Body of pancreas (tissue), 4 donors: ENCODE results near the gene FYCO1.

Experiments
- POLR2A ChIP-seq, 3 donors: fragments of 450-650 bp; IDR thresholded peaks; one replicate each; pipeline ENCODE4 v1.6.1; 2016; ENCODE audit warnings: antibody characterized with exemption in 3 of 3, mild to moderate bottlenecking in 2 of 3
- TF ChIP-seq, protein P1 (sequence below), 7 experiments: fragments of 450-650 bp in 4 of 7; fragments of 200-600 bp in 3 of 7; sonication (generic) in 3 of 7; IDR thresholded peaks; one replicate each; pipeline ENCODE4 v1.5.1; 2016 to 2019; ENCODE audit warnings: antibody characterized with exemption in 7 of 7

- TF ChIP-seq, protein P1, sequence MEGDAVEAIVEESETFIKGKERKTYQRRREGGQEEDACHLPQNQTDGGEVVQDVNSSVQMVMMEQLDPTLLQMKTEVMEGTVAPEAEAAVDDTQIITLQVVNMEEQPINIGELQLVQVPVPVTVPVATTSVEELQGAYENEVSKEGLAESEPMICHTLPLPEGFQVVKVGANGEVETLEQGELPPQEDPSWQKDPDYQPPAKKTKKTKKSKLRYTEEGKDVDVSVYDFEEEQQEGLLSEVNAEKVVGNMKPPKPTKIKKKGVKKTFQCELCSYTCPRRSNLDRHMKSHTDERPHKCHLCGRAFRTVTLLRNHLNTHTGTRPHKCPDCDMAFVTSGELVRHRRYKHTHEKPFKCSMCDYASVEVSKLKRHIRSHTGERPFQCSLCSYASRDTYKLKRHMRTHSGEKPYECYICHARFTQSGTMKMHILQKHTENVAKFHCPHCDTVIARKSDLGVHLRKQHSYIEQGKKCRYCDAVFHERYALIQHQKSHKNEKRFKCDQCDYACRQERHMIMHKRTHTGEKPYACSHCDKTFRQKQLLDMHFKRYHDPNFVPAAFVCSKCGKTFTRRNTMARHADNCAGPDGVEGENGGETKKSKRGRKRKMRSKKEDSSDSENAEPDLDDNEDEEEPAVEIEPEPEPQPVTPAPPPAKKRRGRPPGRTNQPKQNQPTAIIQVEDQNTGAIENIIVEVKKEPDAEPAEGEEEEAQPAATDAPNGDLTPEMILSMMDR (IDR thresholded peaks at IDR 0.05): no peak
- TF ChIP-seq POLR2A (IDR thresholded peaks at IDR 0.05): no peak
Observed at GRCh38 chr3:45931496-45931895, 64.1 kb downstream of the FYCO1 start.
